WERI-Rb-1 (cell line): ENCODE measurements around the gene NDUFS8.

Experiments
- DNase-seq: peaks from one replicate; pipeline ENCODE4 v3.0.0-alpha.2; 2020
- H3K27ac ChIP-seq: fragments of 250-450 bp; sonication (Bioruptor Pico); 2 replicates; pipeline ENCODE4 v1.5.1; 2020; ENCODE audit warnings: mild to moderate bottlenecking, moderate library complexity
- H3K27me3 ChIP-seq: fragments of 250-450 bp; sonication (Bioruptor Pico); 2 replicates; pipeline ENCODE4 v1.5.1; 2021; ENCODE audit warnings: mild to moderate bottlenecking, low read depth, moderate library complexity; ENCODE audit not compliant: insufficient read depth, severe bottlenecking
- H3K36me3 ChIP-seq: fragments of 250-450 bp; sonication (Bioruptor Pico); 2 replicates; pipeline ENCODE4 v1.5.1; 2020; ENCODE audit warnings: mild to moderate bottlenecking, moderate library complexity
- H3K4me3 ChIP-seq: 2 replicates; pipeline ENCODE4 v1.5.1; 2011; ENCODE audit warnings: low read depth, mild to moderate bottlenecking, control low read depth, low read length
- H3K9me3 ChIP-seq: fragments of 250-450 bp; sonication (Bioruptor Pico); 2 replicates; pipeline ENCODE4 v1.5.1; 2021; ENCODE audit warnings: mild to moderate bottlenecking, moderate library complexity; ENCODE audit not compliant: severe bottlenecking
- CTCF ChIP-seq: IDR thresholded peaks from 2 replicates; pipeline ENCODE4 v1.5.1; 2011; ENCODE audit warnings: low read depth, mild to moderate bottlenecking, control low read depth, inconsistent platforms, low read length

Gene NDUFS8

GRCh38 chr11:68061508-68061907 is 31.0 kb downstream of the NDUFS8 start:
- H3K27ac ChIP-seq = no peak overlapping the region
- DNase-seq = no peak
- TF ChIP-seq CTCF = no peak
- no peak overlapping the region for H3K4me3 ChIP-seq
- H3K36me3 ChIP-seq = peaks cover 37% of the 10 kb centered on the region
- no peaks in the 10 kb centered on the region for H3K9me3 ChIP-seq
- H3K27me3 ChIP-seq = no peaks in the 10 kb centered on the region

- Histone ChIP-seq H3K9me3 (no peaks in the 10 kb centered on the region), H3K27me3 (no peaks in the 10 kb centered on the region), H3K27ac (no peak overlapping the region), H3K4me3 (no peak overlapping the region), H3K36me3 (peaks cover 47% of the 10 kb centered on the region)
- no peak for TF ChIP-seq CTCF
- no peak for DNase-seq
Measured at GRCh38 chr11:68064926-68065325, 34.4 kb downstream of the NDUFS8 start.

GRCh38 chr11:68065841-68066240 is 35.4 kb downstream of the NDUFS8 start:
- no peak for TF ChIP-seq CTCF
- H3K9me3 ChIP-seq = no peaks in the 10 kb centered on the region
- no peak overlapping the region for H3K27ac ChIP-seq
- no peak overlapping the region for H3K4me3 ChIP-seq
- H3K36me3 ChIP-seq = peaks cover 50% of the 10 kb centered on the region
- DNase-seq = no peak
- no peaks in the 10 kb centered on the region for H3K27me3 ChIP-seq

- H3K36me3 ChIP-seq = peaks cover 48% of the 10 kb centered on the region
Measured at GRCh38 chr11:68066742-68067141, 36.3 kb downstream of the NDUFS8 start.

GRCh38 chr11:68067991-68068390 is 37.5 kb downstream of the NDUFS8 start:
- Histone ChIP-seq H3K9me3 (no peaks in the 10 kb centered on the region), H3K27me3 (no peaks in the 10 kb centered on the region), H3K36me3 (peaks cover 53% of the 10 kb centered on the region), H3K4me3 (no peak overlapping the region), H3K27ac (no peak overlapping the region)
- TF ChIP-seq CTCF = no peak
- no peak for DNase-seq

More at GRCh38 chr11:68066742-68067141, 36.3 kb downstream of the NDUFS8 start:
- Histone ChIP-seq H3K27ac (no peak overlapping the region), H3K4me3 (no peak overlapping the region), H3K9me3 (no peaks in the 10 kb centered on the region), H3K27me3 (no peaks in the 10 kb centered on the region)
- no peak for DNase-seq
- TF ChIP-seq CTCF = no peak

GRCh38 chr11:68071281-68072048 is 41.0 kb downstream of the NDUFS8 start:
- H3K9me3 ChIP-seq = no peaks in the 10 kb centered on the region
- no peak for DNase-seq
- no peak overlapping the region for H3K4me3 ChIP-seq
- no peak overlapping the region for H3K27ac ChIP-seq
- TF ChIP-seq CTCF = no peak
- H3K27me3 ChIP-seq = no peaks in the 10 kb centered on the region
- peaks cover 39% of the 10 kb centered on the region for H3K36me3 ChIP-seq
